ENCODE results near the gene GET4. TPM values are rescaled to one million over a fixed set of nuclear protein-coding genes. Genes with fewer than 3 reads are reported as not detected.

GET4 gene
- polyA plus RNA-seq, 1 of the 3 experiments (the other 2 are of a cell fraction) = 63.1 TPM

DNA sequence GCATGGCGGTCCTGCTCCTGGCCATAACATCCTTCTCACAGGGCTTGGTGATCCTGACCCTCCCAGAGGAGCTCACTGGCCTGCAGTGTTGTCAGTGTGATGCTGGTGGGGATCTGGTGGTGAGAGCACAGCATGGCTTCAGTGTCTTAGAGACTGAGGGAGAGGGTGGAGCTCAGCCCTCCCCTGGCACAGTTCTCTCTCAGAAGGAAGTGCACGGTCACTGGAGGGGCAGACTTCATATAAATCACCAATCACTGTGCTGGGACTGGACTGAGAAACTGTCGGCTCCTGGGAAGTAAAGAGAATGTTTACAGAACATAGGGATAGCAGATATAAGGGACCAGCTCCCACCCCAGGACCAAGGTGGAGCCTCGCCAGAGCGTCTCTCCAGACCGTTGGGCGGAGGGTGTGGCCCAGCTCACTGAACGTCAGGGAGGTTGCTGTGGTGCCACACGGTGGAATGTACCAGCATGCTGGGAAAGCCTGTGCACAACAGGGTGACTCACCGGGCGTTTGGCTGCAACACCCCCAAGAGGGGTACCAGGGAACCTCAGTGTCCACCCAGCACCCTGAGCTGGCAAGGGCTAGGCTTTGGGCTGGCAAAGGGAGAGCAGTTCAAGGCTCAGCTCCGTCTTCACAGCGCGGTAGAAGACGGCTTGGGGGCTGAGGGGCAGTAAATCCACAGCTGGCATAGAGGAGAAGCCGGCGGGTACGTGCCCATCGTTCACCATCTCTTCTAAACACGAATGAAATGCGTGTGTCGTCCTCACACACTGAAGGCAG lies 8.8 kb upstream of the GET4 start:
- TF ChIP-seq, protein P1, sequence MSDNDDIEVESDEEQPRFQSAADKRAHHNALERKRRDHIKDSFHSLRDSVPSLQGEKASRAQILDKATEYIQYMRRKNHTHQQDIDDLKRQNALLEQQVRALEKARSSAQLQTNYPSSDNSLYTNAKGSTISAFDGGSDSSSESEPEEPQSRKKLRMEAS (IDR thresholded peaks at IDR 0.05; ENCODE audit: low read depth) = no peak
- TF ChIP-seq EP300 (IDR thresholded peaks at IDR 0.05; ENCODE audit: borderline replicate concordance in 1 of 2, low read depth in 1 of 2, low read length in 1 of 2) (no peak), RCOR1 (IDR thresholded peaks at IDR 0.05; ENCODE audit: low read length) (no peak), GATA2 (CRISPR knock-in tag; IDR thresholded peaks at IDR 0.05) (no peak), EZH2phosphoT487 (IDR thresholded peaks at IDR 0.05; ENCODE audit: borderline replicate concordance, low read depth) (no peak), TEAD4 (IDR thresholded peaks at IDR 0.05; ENCODE audit: borderline replicate concordance, insufficient read depth) (no peak), TCF12 (IDR thresholded peaks at IDR 0.05) (no peak), FOXJ3 (CRISPR knock-in tag; IDR thresholded peaks at IDR 0.05) (no peak), SMC3 (IDR thresholded peaks at IDR 0.05; ENCODE audit: low read depth, low read length) (no peak)
- TF ChIP-seq, protein P2, sequence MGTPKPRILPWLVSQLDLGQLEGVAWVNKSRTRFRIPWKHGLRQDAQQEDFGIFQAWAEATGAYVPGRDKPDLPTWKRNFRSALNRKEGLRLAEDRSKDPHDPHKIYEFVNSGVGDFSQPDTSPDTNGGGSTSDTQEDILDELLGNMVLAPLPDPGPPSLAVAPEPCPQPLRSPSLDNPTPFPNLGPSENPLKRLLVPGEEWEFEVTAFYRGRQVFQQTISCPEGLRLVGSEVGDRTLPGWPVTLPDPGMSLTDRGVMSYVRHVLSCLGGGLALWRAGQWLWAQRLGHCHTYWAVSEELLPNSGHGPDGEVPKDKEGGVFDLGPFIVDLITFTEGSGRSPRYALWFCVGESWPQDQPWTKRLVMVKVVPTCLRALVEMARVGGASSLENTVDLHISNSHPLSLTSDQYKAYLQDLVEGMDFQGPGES (IDR thresholded peaks at IDR 0.05; ENCODE audit: low read depth, low read length) = no peak
- no peak overlapping the region for H3K9ac ChIP-seq
- H3K79me2 ChIP-seq (ENCODE audit: insufficient read depth) = 0 out of 2 replicates have a peak, but pooled peaks cover 5% of the 10 kb centered on the region
- 86% methylated on average over 22 of the region's 22 CpGs for WGBS (ENCODE audit: low lambda C conversion rate)
- ChIA-PET POLR2A (interaction anchor here (0.9 to 1.0 kb wide), 2 partner anchors 10 to 43 kb away, joined by 6 read pairs; no protein-coding TSS in a partner anchor), CTCF (interaction anchor here (0.9 to 3.7 kb wide), 8 partner anchors 16 to 546 kb away, joined by 3 to 11 read pairs (median 4); no protein-coding TSS in a partner anchor)
- no peak overlapping the region for H3K4me2 ChIP-seq
- H3K36me3 ChIP-seq (replicated peaks in 1 of 2; ENCODE audit: control insufficient read depth in 1 of 2, insufficient read depth in 2 of 2, low read length in 1 of 2) = peaks cover 49 to 60% of the 10 kb centered on the region in 2 experiments
- H3K9me2 ChIP-seq = no peaks in the 10 kb centered on the region
- peaks cover 0 to 18% of the 10 kb centered on the region in 2 experiments; a peak in 1 of 4 replicates for H3K4me1 ChIP-seq (ENCODE audit: control insufficient read depth in 1 of 2, insufficient read depth in 2 of 2, low read depth in 1 of 2, low read length in 1 of 2)
- peaks cover 15% of the 10 kb centered on the region for H3F3A ChIP-seq (replicated peaks; ENCODE audit: insufficient read depth)
- H3K27me3 ChIP-seq (ENCODE audit: insufficient read depth) = no peaks in the 10 kb centered on the region
- H3K9me3 ChIP-seq = no peaks in the 10 kb centered on the region
- no peak overlapping the region for H3K4me3 ChIP-seq (ENCODE audit: low read depth in 2 of 2, low read length in 1 of 2)
- H2AFZ ChIP-seq (ENCODE audit: low read depth) = no peak overlapping the region
- no peak for DNase-seq
- no peaks in the 10 kb centered on the region for H4K20me1 ChIP-seq (ENCODE audit: insufficient read depth)
- H3K27ac ChIP-seq (ENCODE audit: low read depth in 2 of 2, low read length in 1 of 2) = peak overlapping the region; percentile 28 to 48; a peak in 3 of 4 replicates

DNA sequence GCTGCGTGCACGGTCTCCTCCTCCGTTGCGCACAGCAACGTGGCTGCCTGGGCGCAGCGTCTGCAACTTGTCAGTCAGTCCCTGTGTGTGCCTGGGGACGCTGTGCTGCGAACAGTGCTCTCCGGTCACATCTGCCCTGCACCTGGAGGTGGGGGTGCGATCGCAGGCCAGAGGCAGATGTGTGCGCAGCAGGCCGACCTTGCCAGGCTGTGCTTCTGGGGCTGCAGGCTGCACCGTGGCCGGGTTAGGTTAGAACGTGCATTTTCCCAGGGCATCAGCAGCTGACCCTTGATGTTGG lies 8.2 kb upstream of the GET4 start:
- WGBS (ENCODE audit: low lambda C conversion rate) = 90% methylated on average over 12 of the region's 17 CpGs
- H3K4me3 ChIP-seq (ENCODE audit: low read depth in 2 of 2, low read length in 1 of 2) = no peak overlapping the region
- H3F3A ChIP-seq (replicated peaks; ENCODE audit: insufficient read depth) = peaks cover 20% of the 10 kb centered on the region
- no peaks in the 10 kb centered on the region for H3K27me3 ChIP-seq (ENCODE audit: insufficient read depth)
- no peak overlapping the region for H2AFZ ChIP-seq (ENCODE audit: low read depth)
- ChIA-PET POLR2A (interaction anchor here (0.9 to 1.0 kb wide), 2 partner anchors 10 to 44 kb away, joined by 6 read pairs; no protein-coding TSS in a partner anchor), CTCF (interaction anchor here (0.9 to 3.7 kb wide), 7 partner anchors 23 to 547 kb away, joined by 3 to 11 read pairs (median 5); no protein-coding TSS in a partner anchor)
- 0 out of 2 replicates have a peak, but pooled peaks cover 5% of the 10 kb centered on the region for H3K79me2 ChIP-seq (ENCODE audit: insufficient read depth)
- H3K9me2 ChIP-seq = no peaks in the 10 kb centered on the region
- peaks cover 49 to 65% of the 10 kb centered on the region in 2 experiments for H3K36me3 ChIP-seq (replicated peaks in 1 of 2; ENCODE audit: control insufficient read depth in 1 of 2, insufficient read depth in 2 of 2, low read length in 1 of 2)
- H3K4me1 ChIP-seq (ENCODE audit: control insufficient read depth in 1 of 2, insufficient read depth in 2 of 2, low read depth in 1 of 2, low read length in 1 of 2) = peaks cover 0 to 17% of the 10 kb centered on the region in 2 experiments; a peak in 1 of 4 replicates
- H3K4me2 ChIP-seq = no peak overlapping the region
- H3K27ac ChIP-seq (ENCODE audit: low read depth in 2 of 2, low read length in 1 of 2) = peak overlapping the region in 1 of 2 experiments; percentile 48; a peak in 2 of 4 replicates
- no peaks in the 10 kb centered on the region for H3K9me3 ChIP-seq
- H3K9ac ChIP-seq = no peak overlapping the region
- H4K20me1 ChIP-seq (ENCODE audit: insufficient read depth) = no peaks in the 10 kb centered on the region
- DNase-seq = peak; percentile 84
- TF ChIP-seq, protein P3, sequence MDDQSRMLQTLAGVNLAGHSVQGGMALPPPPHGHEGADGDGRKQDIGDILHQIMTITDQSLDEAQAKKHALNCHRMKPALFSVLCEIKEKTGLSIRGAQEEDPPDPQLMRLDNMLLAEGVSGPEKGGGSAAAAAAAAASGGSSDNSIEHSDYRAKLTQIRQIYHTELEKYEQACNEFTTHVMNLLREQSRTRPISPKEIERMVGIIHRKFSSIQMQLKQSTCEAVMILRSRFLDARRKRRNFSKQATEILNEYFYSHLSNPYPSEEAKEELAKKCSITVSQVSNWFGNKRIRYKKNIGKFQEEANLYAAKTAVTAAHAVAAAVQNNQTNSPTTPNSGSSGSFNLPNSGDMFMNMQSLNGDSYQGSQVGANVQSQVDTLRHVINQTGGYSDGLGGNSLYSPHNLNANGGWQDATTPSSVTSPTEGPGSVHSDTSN (IDR thresholded peaks at IDR 0.05) = no peak
- TF ChIP-seq, protein P1 (IDR thresholded peaks at IDR 0.05; ENCODE audit: low read depth) = no peak
- TF ChIP-seq, protein P4, sequence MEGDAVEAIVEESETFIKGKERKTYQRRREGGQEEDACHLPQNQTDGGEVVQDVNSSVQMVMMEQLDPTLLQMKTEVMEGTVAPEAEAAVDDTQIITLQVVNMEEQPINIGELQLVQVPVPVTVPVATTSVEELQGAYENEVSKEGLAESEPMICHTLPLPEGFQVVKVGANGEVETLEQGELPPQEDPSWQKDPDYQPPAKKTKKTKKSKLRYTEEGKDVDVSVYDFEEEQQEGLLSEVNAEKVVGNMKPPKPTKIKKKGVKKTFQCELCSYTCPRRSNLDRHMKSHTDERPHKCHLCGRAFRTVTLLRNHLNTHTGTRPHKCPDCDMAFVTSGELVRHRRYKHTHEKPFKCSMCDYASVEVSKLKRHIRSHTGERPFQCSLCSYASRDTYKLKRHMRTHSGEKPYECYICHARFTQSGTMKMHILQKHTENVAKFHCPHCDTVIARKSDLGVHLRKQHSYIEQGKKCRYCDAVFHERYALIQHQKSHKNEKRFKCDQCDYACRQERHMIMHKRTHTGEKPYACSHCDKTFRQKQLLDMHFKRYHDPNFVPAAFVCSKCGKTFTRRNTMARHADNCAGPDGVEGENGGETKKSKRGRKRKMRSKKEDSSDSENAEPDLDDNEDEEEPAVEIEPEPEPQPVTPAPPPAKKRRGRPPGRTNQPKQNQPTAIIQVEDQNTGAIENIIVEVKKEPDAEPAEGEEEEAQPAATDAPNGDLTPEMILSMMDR (IDR thresholded peaks at IDR 0.05) = no peak
- TF ChIP-seq RFX5 (IDR thresholded peaks at IDR 0.05; ENCODE audit: low read length) = no peak
- TF ChIP-seq TAF1 (IDR thresholded peaks at IDR 0.05; ENCODE audit: borderline replicate concordance, low read depth, low read length) = no peak
- peak; percentile 68 for TF ChIP-seq CHD2 (IDR thresholded peaks at IDR 0.05; ENCODE audit: low read length, partially characterized antibody)
- TF ChIP-seq, protein P5, sequence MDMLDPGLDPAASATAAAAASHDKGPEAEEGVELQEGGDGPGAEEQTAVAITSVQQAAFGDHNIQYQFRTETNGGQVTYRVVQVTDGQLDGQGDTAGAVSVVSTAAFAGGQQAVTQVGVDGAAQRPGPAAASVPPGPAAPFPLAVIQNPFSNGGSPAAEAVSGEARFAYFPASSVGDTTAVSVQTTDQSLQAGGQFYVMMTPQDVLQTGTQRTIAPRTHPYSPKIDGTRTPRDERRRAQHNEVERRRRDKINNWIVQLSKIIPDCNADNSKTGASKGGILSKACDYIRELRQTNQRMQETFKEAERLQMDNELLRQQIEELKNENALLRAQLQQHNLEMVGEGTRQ (IDR thresholded peaks at IDR 0.05; ENCODE audit: borderline replicate concordance, low read depth, low read length) = 0 out of 2 replicates have a peak, but pooled peaks have one; percentile 15
- TF ChIP-seq MXI1 (IDR thresholded peaks at IDR 0.05; ENCODE audit: low read depth, low read length) = no peak
- no peak; the same call in 1 of the 2 replicates for TF ChIP-seq GATA2 (CRISPR knock-in tag; IDR thresholded peaks at IDR 0.05)
- peak; percentile 90 for TF ChIP-seq FOXJ3 (CRISPR knock-in tag; IDR thresholded peaks at IDR 0.05)
- no peak for TF ChIP-seq TEAD4 (IDR thresholded peaks at IDR 0.05; ENCODE audit: borderline replicate concordance, insufficient read depth)
- TF ChIP-seq, protein P2 (IDR thresholded peaks at IDR 0.05; ENCODE audit: low read depth, low read length) = no peak
